H9 (cell line): ENCODE measurements around the gene SHB. TPM values are rescaled to one million over a fixed set of nuclear protein-coding genes. Genes with fewer than 3 reads are reported as not detected.

Experiments used
- DNase-seq: peaks from one replicate; pipeline ENCODE4 v3.0.0-alpha.2; 2017
- H2AFZ ChIP-seq: one replicate; pipeline ENCODE4 v1.6.1; 2013; ENCODE audit warnings: mild to moderate bottlenecking, low read length, control low read depth, moderate library complexity
- H2AK5ac ChIP-seq: 2 replicates; pipeline ENCODE4 v1.6.1; 2013; ENCODE audit warnings: low read length, control low read depth, mixed read lengths; ENCODE audit not compliant: insufficient read length
- H2BK120ac ChIP-seq: one replicate; pipeline ENCODE4 v1.6.1; 2013; ENCODE audit warnings: low read depth, mild to moderate bottlenecking, low read length, control low read depth, inconsistent platforms; ENCODE audit not compliant: poor library complexity, severe bottlenecking
- H2BK12ac ChIP-seq: 2 replicates; pipeline ENCODE4 v1.6.1; 2013; ENCODE audit warnings: low read length, control low read depth, mixed read lengths, low read depth; ENCODE audit not compliant: insufficient read length
- H2BK15ac ChIP-seq: 2 replicates; pipeline ENCODE4 v1.6.1; 2013; ENCODE audit warnings: low read depth, low read length, control low read depth
- H2BK20ac ChIP-seq: one replicate; pipeline ENCODE4 v1.6.1; 2013; ENCODE audit warnings: low read depth, mild to moderate bottlenecking, low read length, control low read depth, inconsistent platforms; ENCODE audit not compliant: poor library complexity, severe bottlenecking
- H2BK5ac ChIP-seq: 2 replicates; pipeline ENCODE4 v1.6.1; 2013; ENCODE audit warnings: low read length, control low read depth, mixed read lengths; ENCODE audit not compliant: insufficient read length
- H3K14ac ChIP-seq: 2 replicates; pipeline ENCODE4 v1.6.1; 2013; ENCODE audit warnings: low read length, control low read depth; ENCODE audit not compliant: insufficient read depth
- H3K18ac ChIP-seq: 2 replicates; pipeline ENCODE4 v1.6.1; 2013; ENCODE audit warnings: low read depth, mild to moderate bottlenecking, mixed read lengths, low read length, control low read depth; ENCODE audit not compliant: insufficient read length
- H3K23ac ChIP-seq: 2 replicates; pipeline ENCODE4 v1.6.1; 2013; ENCODE audit warnings: low read length, control low read depth, mixed read lengths, low read depth; ENCODE audit not compliant: insufficient read length
- H3K23me2 ChIP-seq: 2 replicates; pipeline ENCODE4 v1.6.1; 2013; ENCODE audit warnings: low read depth, mild to moderate bottlenecking, mixed read lengths, low read length, control low read depth; ENCODE audit not compliant: insufficient read length, poor library complexity, severe bottlenecking
- H3K27ac ChIP-seq: 2 replicates; pipeline ENCODE4 v1.5.1; 2013; ENCODE audit warnings: low read length, control low read depth, mixed read lengths, low read depth; ENCODE audit not compliant: insufficient read length
- H3K27me3 ChIP-seq: 2 replicates; pipeline ENCODE4 v1.6.1; 2013; ENCODE audit warnings: low read length, control low read depth, inconsistent platforms; ENCODE audit not compliant: insufficient read depth
- H3K4ac ChIP-seq: 2 replicates; pipeline ENCODE4 v1.6.1; 2013; ENCODE audit warnings: low read depth, mild to moderate bottlenecking, control low read depth, inconsistent platforms, low read length, moderate library complexity
- H3K4me1 ChIP-seq: 2 replicates; pipeline ENCODE4 v1.6.1; 2013; ENCODE audit warnings: low read length, control low read depth, inconsistent platforms; ENCODE audit not compliant: insufficient read depth
- H3K4me2 ChIP-seq: 2 replicates; pipeline ENCODE4 v1.6.1; 2013; ENCODE audit warnings: low read length, control low read depth, mixed read lengths; ENCODE audit not compliant: insufficient read length, insufficient read depth
- H3K56ac ChIP-seq: 2 replicates; pipeline ENCODE4 v1.6.1; 2013; ENCODE audit warnings: low read depth, mild to moderate bottlenecking, mixed read lengths, low read length, control low read depth; ENCODE audit not compliant: insufficient read length
- H3K79me1 ChIP-seq: 2 replicates; pipeline ENCODE4 v1.6.1; 2013; ENCODE audit warnings: low read depth, mild to moderate bottlenecking, moderate library complexity, low read length, control low read depth, inconsistent platforms; ENCODE audit not compliant: insufficient read depth, poor library complexity, severe bottlenecking
- H3K79me2 ChIP-seq: 2 replicates; pipeline ENCODE4 v1.6.1; 2013; ENCODE audit warnings: low read length, control low read depth, inconsistent platforms; ENCODE audit not compliant: insufficient read depth
- H3K9ac ChIP-seq: 2 replicates; pipeline ENCODE4 v1.6.1; 2013; ENCODE audit warnings: low read length, control low read depth, mixed read lengths; ENCODE audit not compliant: insufficient read length; ENCODE audit errors: extremely low read depth
- H3K9me3 ChIP-seq: one replicate; pipeline ENCODE4 v1.6.1; 2013; ENCODE audit warnings: low read depth, low read length, inconsistent platforms; ENCODE audit not compliant: control insufficient read depth
- H3T11ph ChIP-seq: one replicate; pipeline ENCODE4 v1.6.1; 2013; ENCODE audit warnings: mild to moderate bottlenecking, low read length, control low read depth, inconsistent platforms
- H4K20me1 ChIP-seq: one replicate; pipeline ENCODE4 v1.6.1; 2013; ENCODE audit not compliant: control insufficient read depth, insufficient read length, insufficient read depth
- H4K5ac ChIP-seq: 2 replicates; pipeline ENCODE4 v1.6.1; 2013; ENCODE audit warnings: low read depth, mild to moderate bottlenecking, mixed read lengths, low read length, control low read depth; ENCODE audit not compliant: insufficient read length
- H4K8ac ChIP-seq: replicated peaks from 2 replicates; pipeline ENCODE4 v1.6.1; 2013; ENCODE audit warnings: low read length, control low read depth, mixed read lengths, low read depth; ENCODE audit not compliant: insufficient read length
- H4K91ac ChIP-seq: 2 replicates; pipeline ENCODE4 v1.6.1; 2013; ENCODE audit warnings: low read depth, mild to moderate bottlenecking, moderate library complexity, mixed read lengths, low read length, control low read depth; ENCODE audit not compliant: insufficient read length
- H3K27ac Mint-ChIP-seq, 3 experiments: 2 replicates in 2 of 3; 3 replicates in 1 of 3; pipeline ENCODE4 v1.8.0; 2020 to 2021; ENCODE audit warnings: mixed read lengths in 3 of 3, mild to moderate bottlenecking in 1 of 3, moderate library complexity in 1 of 3
- H3K27me3 Mint-ChIP-seq: 2 replicates; pipeline ENCODE4 v1.8.0; 2021; ENCODE audit warnings: low read depth, mild to moderate bottlenecking, moderate library complexity, mixed read lengths
- H3K36me3 Mint-ChIP-seq, 3 experiments: 2 replicates in 2 of 3; 3 replicates in 1 of 3; pipeline ENCODE4 v1.8.0; 2020 to 2021; ENCODE audit warnings: low read depth in 3 of 3, mixed read lengths in 3 of 3; ENCODE audit not compliant: insufficient read depth in 1 of 3
- H3K4me1 Mint-ChIP-seq, 2 experiments: 2 replicates each; pipeline ENCODE4 v1.8.0; 2020; ENCODE audit warnings: mixed read lengths in 2 of 2
- H3K4me3 Mint-ChIP-seq, 2 experiments: 2 replicates in 1 of 2; 3 replicates in 1 of 2; pipeline ENCODE4 v1.8.0; 2020 to 2021; ENCODE audit warnings: mild to moderate bottlenecking in 2 of 2, mixed read lengths in 2 of 2, moderate library complexity in 1 of 2
- H3K9me3 Mint-ChIP-seq, 2 experiments: 2 replicates in 1 of 2; 3 replicates in 1 of 2; pipeline ENCODE4 v1.8.0; 2020; ENCODE audit warnings: mild to moderate bottlenecking in 2 of 2, mixed read lengths in 2 of 2, moderate library complexity in 1 of 2
- CTCF ChIP-seq: fragments of 200-600 bp; sonication (generic); conservative IDR thresholded peaks from 3 replicates; pipeline ENCODE4 v1.8.0; 2021; ENCODE audit warnings: antibody characterized with exemption, mild to moderate bottlenecking
- WGBS: extraction: QIAGEN DNeasy Blood & Tissue Kit; methylation state at CpG from one replicate; pipeline ENCODE4 v1.1.7; 2013; ENCODE audit warnings: missing lambda C conversion rate, low lambda C conversion rate, mixed read lengths; ENCODE audit not compliant: insufficient read length; ENCODE audit errors: extremely low coverage; 5-methylcytosine and 5-hydroxymethylcytosine counted together
- total RNA-seq: library from RNA; stranded (reverse); gene quantifications from 2 replicates; pipeline ENCODE4 v1.2.1, GENCODE V29; 2021

SHB gene
- total RNA-seq, 1 experiment from 2014 or later: 14.6 TPM

- no CpG with 5 or more reads among the region's 2 CpGs for WGBS
- Histone ChIP-seq H3K79me1 (no peaks in the 10 kb centered on the region), H3K27me3 (no peaks in the 10 kb centered on the region), H2BK15ac (no peak overlapping the region), H3K14ac (no peak overlapping the region), H2BK120ac (no peak overlapping the region), H2BK12ac (no peak overlapping the region), H3K4ac (no peak overlapping the region), H3K23me2 (no peaks in the 10 kb centered on the region), H4K5ac (no peak overlapping the region), H3K4me2 (no peak overlapping the region), H4K20me1 (no peaks in the 10 kb centered on the region), H2BK20ac (no peak overlapping the region), H4K91ac (no peak overlapping the region), H3T11ph (no peak overlapping the region), H3K56ac (no peak overlapping the region), H3K4me1 (no peaks in the 10 kb centered on the region), H3K9ac (no peak overlapping the region), H3K27ac (no peak overlapping the region), H3K18ac (no peak overlapping the region), H2AFZ (no peak overlapping the region), H2BK5ac (no peak overlapping the region), H3K9me3 (peaks cover 11% of the 10 kb centered on the region), H4K8ac (no peak overlapping the region), H3K23ac (no peak overlapping the region), H3K79me2 (no peaks in the 10 kb centered on the region), H2AK5ac (no peak overlapping the region)
- no peaks in the 10 kb centered on the region for H3K4me1 Mint-ChIP-seq
- TF ChIP-seq CTCF: no peak
- peaks cover 14 to 15% of the 10 kb centered on the region in 2 experiments; a peak in 4 of 5 replicates for H3K9me3 Mint-ChIP-seq
- DNase-seq: no peak
- H3K27ac Mint-ChIP-seq: no peak overlapping the region
- H3K27me3 Mint-ChIP-seq: no peaks in the 10 kb centered on the region
- H3K4me3 Mint-ChIP-seq: no peak overlapping the region
- H3K36me3 Mint-ChIP-seq: peaks cover 5 to 25% (median 24%) of the 10 kb centered on the region in 3 experiments; a peak in 6 of 7 replicates
Measured at GRCh38 chr9:37880916-37881479, 188.0 kb downstream of the SHB start.
